CD4-positive, CD25-positive, alpha-beta regulatory T cell (primary cell): Measurements from ENCODE around the gene FEV. TPM values are rescaled to one million over a fixed set of nuclear protein-coding genes. Genes with fewer than 3 reads are reported as not detected.

ENCODE experiments used
- ATAC-seq, 2 donors: fragments of 150-1000 bp; cut with Tn5 transposase; one replicate each; pipeline ENCODE4 v1.10.0; 2021; ENCODE audit warnings: low read depth in 2 of 2, moderate number of reproducible peaks in 2 of 2, moderate library complexity in 1 of 2
- DNase-seq, 3 donors: peaks; one replicate each; pipeline versions ENCODE4 v3.0.0 to v3.0.0-alpha.2; 2012 to 2022; ENCODE audit warnings: mixed read lengths in 1 of 3
- H3K27ac ChIP-seq: one replicate; pipeline ENCODE4 v1.7.0; 2013; ENCODE audit warnings: mild to moderate bottlenecking, low read length; ENCODE audit not compliant: insufficient read depth, poor library complexity, severe bottlenecking
- H3K27me3 ChIP-seq: one replicate; pipeline ENCODE4 v1.7.0; 2013; ENCODE audit warnings: low read length; ENCODE audit not compliant: control insufficient read depth, insufficient read depth
- H3K36me3 ChIP-seq: one replicate; pipeline ENCODE4 v1.7.0; 2013; ENCODE audit warnings: mild to moderate bottlenecking, low read length, moderate library complexity; ENCODE audit not compliant: control insufficient read depth, insufficient read depth
- H3K4me1 ChIP-seq: 2 replicates; pipeline ENCODE4 v1.7.0; 2013; ENCODE audit warnings: mild to moderate bottlenecking, low read length; ENCODE audit not compliant: insufficient read depth, control insufficient read depth, poor library complexity, severe bottlenecking
- H3K4me3 ChIP-seq: one replicate; pipeline ENCODE4 v1.7.0; 2013; ENCODE audit warnings: low read depth, mild to moderate bottlenecking, low read length, moderate library complexity
- H3K9me3 ChIP-seq, 2 experiments: 1 replicate in 1 of 2; 2 replicates in 1 of 2; pipeline ENCODE4 v1.7.0; 2013; ENCODE audit warnings: low read length in 2 of 2, mild to moderate bottlenecking in 1 of 2, moderate library complexity in 1 of 2; ENCODE audit not compliant: control insufficient read depth in 2 of 2
- H3K27ac Mint-ChIP-seq, 3 donors: one replicate each; pipeline ENCODE4 v1.8.0; 2020 to 2022; ENCODE audit warnings: mild to moderate bottlenecking in 3 of 3, mixed read lengths in 3 of 3, moderate library complexity in 2 of 3
- H3K27me3 Mint-ChIP-seq: one replicate; pipeline ENCODE4 v1.8.0; 2022; ENCODE audit warnings: mild to moderate bottlenecking, mixed read lengths
- H3K36me3 Mint-ChIP-seq: one replicate; pipeline ENCODE4 v1.8.0; 2020; ENCODE audit warnings: mixed read lengths
- H3K4me1 Mint-ChIP-seq, 4 donors: one replicate each; pipeline ENCODE4 v1.8.0; 2020 to 2022; ENCODE audit warnings: mixed read lengths in 4 of 4, mild to moderate bottlenecking in 1 of 4
- H3K4me3 Mint-ChIP-seq, 4 donors: one replicate each; pipeline ENCODE4 v1.8.0; 2020 to 2022; ENCODE audit warnings: mild to moderate bottlenecking in 4 of 4, mixed read lengths in 4 of 4, moderate library complexity in 3 of 4
- H3K9me3 Mint-ChIP-seq, 7 donors: one replicate each; pipeline ENCODE4 v1.8.0; 2020 to 2022; ENCODE audit warnings: mixed read lengths in 7 of 7, mild to moderate bottlenecking in 3 of 7, moderate library complexity in 2 of 7
- polyA plus RNA-seq, 4 donors: library from polyadenylated mRNA; unstranded; fragments of 300-500 nt; fragmentation: Illumina TruSeq; gene quantifications; one replicate each; pipeline ENCODE4 v1.2.3, GENCODE V29; 2021
- total RNA-seq: library from RNA; stranded (reverse); gene quantifications from one replicate; pipeline ENCODE4 v1.2.3, GENCODE V29; 2022

FEV gene
- total and polyA plus RNA-seq, 5 donors from 2014 or later, result not detected

DNA sequence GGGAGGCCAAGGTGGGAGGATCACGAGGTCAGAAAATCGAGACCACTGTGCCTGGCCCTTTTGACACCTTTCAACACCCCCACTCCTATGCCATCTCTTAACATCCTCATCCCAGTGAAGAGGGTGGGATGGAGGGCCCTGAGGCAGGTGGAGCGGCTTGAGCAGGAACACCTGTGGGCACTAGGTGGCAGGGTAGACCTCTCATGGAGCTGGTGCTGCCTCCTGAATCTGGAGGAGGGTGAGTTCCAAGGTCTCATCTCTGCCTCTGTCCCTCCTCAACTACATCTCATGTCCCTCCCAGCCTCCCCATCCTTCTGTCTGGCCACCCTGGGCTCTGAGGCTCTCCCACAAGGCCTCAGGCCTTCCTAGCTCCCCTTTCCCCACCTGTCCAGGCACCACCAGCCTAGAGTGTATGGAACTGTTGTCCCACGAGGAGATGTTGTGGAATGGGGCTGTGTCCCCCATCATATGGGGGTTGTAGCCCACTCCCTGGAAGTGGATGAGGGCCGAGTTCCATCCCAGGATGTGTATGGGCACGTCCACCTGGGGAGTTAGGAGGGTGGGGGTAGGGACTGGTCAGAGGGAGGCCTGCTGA is 25.3 kb upstream of the FEV start:
- Histone ChIP-seq H3K36me3 (no peaks in the 10 kb centered on the region), H3K4me3 (no peak overlapping the region), H3K4me1 (no peaks in the 10 kb centered on the region), H3K27ac (no peak overlapping the region), H3K9me3 (no peaks in the 10 kb centered on the region), H3K27me3 (no peaks in the 10 kb centered on the region)
- DNase-seq (peak in 1 of 3 donors; percentile 30), ATAC-seq (no peak)
- Mint-ChIP-seq H3K27ac (no peak overlapping the region), H3K4me1 (no peaks in the 10 kb centered on the region), H3K36me3 (no peaks in the 10 kb centered on the region), H3K9me3 (peaks cover 0 to 3% (median 0%) of the 10 kb centered on the region in 7 donors), H3K4me3 (no peak overlapping the region), H3K27me3 (peaks cover 26% of the 10 kb centered on the region)

DNA sequence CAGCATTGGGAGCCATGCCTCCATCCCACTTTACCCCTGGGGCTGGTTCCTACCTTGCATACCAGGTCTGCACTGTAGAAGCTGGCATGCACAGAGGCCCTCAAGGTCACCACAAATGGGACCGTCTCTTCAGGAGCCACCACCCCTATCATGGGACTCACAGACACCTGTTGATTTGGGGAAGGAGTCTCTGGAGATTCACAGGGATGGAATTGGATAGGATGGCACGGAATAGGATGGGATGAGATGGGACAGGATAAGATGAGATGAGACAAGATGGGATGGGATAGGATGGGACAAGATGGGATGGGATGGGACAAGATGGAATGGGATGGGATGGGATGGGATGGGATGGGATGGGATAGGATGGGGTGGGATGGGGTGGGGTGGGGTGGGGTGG is 24.3 kb upstream of the FEV start:
- Histone ChIP-seq H3K9me3 (no peaks in the 10 kb centered on the region), H3K4me1 (no peaks in the 10 kb centered on the region), H3K36me3 (no peaks in the 10 kb centered on the region), H3K4me3 (no peak overlapping the region), H3K27me3 (peaks cover 2% of the 10 kb centered on the region), H3K27ac (no peak overlapping the region)
- peaks cover 32% of the 10 kb centered on the region for H3K27me3 Mint-ChIP-seq
- H3K27ac Mint-ChIP-seq, result no peak overlapping the region
- DNase-seq (no peak), ATAC-seq (no peak)
- no peaks in the 10 kb centered on the region for H3K36me3 Mint-ChIP-seq
- no peak overlapping the region for H3K4me3 Mint-ChIP-seq
- H3K4me1 Mint-ChIP-seq, result no peaks in the 10 kb centered on the region
- H3K9me3 Mint-ChIP-seq, result peaks cover 0 to 2% (median 0%) of the 10 kb centered on the region in 7 donors

DNA sequence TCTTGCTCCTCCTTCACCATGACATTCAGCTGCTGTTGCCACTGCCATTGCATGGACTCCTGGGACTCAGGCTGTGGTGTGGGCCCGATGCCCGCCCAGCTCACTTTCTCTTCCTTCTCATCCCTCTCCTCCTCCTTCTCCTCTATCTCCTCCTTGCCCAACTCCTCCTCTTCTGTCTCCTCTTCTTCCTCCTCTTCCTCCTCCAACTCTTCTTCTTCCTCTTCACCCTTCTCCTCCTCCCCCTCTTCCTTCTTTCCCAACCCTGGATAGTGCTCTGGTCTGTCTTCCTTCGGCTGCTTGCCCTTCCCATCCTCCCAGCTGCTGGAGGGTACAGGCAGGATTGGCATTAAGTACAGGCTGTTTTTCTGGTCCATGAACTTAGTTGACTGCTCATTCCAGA is 19.0 kb upstream of the FEV start:
- Histone ChIP-seq H3K4me1 (peaks cover 19% of the 10 kb centered on the region), H3K27me3 (peaks cover 22% of the 10 kb centered on the region), H3K9me3 (no peaks in the 10 kb centered on the region), H3K36me3 (no peaks in the 10 kb centered on the region), H3K27ac (no peak overlapping the region), H3K4me3 (no peak overlapping the region)
- ATAC-seq (no peak), DNase-seq (no peak)
- H3K36me3 Mint-ChIP-seq, result no peaks in the 10 kb centered on the region
- peaks cover 64% of the 10 kb centered on the region for H3K27me3 Mint-ChIP-seq
- peak overlapping the region in 1 of 4 donors; percentile 74 for H3K4me3 Mint-ChIP-seq
- peaks cover 0 to 2% (median 0%) of the 10 kb centered on the region in 7 donors for H3K9me3 Mint-ChIP-seq
- no peak overlapping the region for H3K27ac Mint-ChIP-seq
- H3K4me1 Mint-ChIP-seq, result peaks cover 0 to 18% (median 5%) of the 10 kb centered on the region in 4 donors

DNA sequence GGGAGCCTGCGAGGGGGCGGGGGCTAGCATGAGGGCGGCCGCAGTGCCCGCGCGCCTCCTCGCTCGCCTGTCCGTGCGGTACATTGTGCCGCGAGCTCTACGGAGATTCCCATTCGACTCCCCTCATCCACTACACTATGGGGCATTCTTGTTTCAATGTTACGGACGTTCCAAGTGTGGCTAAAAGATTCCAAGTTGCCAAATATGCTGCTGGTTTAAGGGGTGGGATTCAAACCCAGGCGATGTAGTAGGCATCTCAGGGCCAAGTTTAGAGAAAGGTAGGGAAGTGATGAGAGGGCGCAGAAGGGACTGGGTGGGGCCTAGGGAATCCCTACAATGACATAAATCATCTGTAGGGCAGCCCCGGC is 18.3 kb upstream of the FEV start:
- ATAC-seq (no peak), DNase-seq (no peak)
- Histone ChIP-seq H3K9me3 (no peaks in the 10 kb centered on the region), H3K4me1 (peaks cover 19% of the 10 kb centered on the region), H3K4me3 (no peak overlapping the region), H3K36me3 (no peaks in the 10 kb centered on the region), H3K27me3 (peaks cover 22% of the 10 kb centered on the region), H3K27ac (no peak overlapping the region)
- Mint-ChIP-seq H3K4me3 (peak overlapping the region in 2 of 4 donors; percentile 44 to 74), H3K9me3 (peaks cover 0 to 2% (median 0%) of the 10 kb centered on the region in 7 donors), H3K27ac (no peak overlapping the region), H3K27me3 (peaks cover 69% of the 10 kb centered on the region), H3K36me3 (no peaks in the 10 kb centered on the region), H3K4me1 (peaks cover 0 to 18% (median 5%) of the 10 kb centered on the region in 4 donors)

DNA sequence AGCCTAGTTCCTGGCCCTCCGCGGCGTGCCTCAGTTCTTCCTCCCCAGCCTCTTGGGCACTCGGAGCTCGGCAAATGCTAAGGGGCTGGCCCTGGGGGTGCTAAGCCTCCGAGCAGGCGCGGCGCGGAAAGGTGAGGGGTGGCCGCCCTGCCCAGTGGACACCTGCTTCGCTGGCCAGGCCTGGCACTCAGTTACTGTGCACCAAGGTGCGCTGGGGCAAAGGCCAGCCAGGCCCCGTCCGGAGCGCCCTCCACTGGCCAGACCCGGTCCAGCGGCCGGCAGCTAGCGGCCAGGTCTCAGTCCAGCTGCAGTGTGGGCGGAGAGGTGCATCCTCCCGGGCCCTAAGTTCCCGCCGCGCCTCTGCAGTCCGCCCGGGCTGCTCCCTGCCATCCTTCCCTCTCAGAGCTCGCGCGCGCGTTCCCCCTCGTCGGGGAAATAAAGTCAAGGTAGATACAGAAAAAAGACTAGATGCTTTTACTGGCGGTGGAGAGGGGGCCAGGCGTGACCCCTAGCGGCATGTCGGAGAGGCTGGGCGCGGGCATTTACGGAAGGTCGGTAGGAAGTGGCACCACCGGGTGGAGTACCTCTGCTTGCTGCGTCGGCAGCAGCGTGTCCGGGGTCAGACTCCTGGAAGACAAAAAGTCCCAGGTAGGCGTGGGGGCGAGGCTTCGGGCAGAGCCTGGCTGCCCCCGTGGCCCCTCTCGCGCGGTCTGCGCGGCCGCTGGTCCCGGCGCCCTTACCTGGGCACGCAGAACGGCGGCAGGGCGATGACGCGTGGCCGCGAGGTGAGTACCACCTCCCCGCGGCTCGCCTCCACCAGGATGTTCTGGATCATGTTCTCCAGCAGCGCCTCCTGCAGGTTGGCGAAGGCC is 17.6 kb upstream of the FEV start:
- no peak overlapping the region for H3K27ac Mint-ChIP-seq
- no peak overlapping the region for H3K27ac ChIP-seq
- H3K4me1 ChIP-seq, result peaks cover 19% of the 10 kb centered on the region
- DNase-seq (peak in 2 of 3 donors; percentile 17 to 31), ATAC-seq (peak; percentile 22 to 37)
- peaks cover 0 to 18% (median 5%) of the 10 kb centered on the region in 4 donors for H3K4me1 Mint-ChIP-seq
- H3K36me3 Mint-ChIP-seq, result no peaks in the 10 kb centered on the region
- peaks cover 69% of the 10 kb centered on the region for H3K27me3 Mint-ChIP-seq
- H3K4me3 Mint-ChIP-seq, result peak overlapping the region; percentile 38 to 83 (median 66)
- no peaks in the 10 kb centered on the region for H3K9me3 ChIP-seq
- peaks cover 25% of the 10 kb centered on the region for H3K27me3 ChIP-seq
- no peaks in the 10 kb centered on the region for H3K36me3 ChIP-seq
- H3K4me3 ChIP-seq, result no peak overlapping the region
- H3K9me3 Mint-ChIP-seq, result peaks cover 0 to 2% (median 0%) of the 10 kb centered on the region in 7 donors

DNA sequence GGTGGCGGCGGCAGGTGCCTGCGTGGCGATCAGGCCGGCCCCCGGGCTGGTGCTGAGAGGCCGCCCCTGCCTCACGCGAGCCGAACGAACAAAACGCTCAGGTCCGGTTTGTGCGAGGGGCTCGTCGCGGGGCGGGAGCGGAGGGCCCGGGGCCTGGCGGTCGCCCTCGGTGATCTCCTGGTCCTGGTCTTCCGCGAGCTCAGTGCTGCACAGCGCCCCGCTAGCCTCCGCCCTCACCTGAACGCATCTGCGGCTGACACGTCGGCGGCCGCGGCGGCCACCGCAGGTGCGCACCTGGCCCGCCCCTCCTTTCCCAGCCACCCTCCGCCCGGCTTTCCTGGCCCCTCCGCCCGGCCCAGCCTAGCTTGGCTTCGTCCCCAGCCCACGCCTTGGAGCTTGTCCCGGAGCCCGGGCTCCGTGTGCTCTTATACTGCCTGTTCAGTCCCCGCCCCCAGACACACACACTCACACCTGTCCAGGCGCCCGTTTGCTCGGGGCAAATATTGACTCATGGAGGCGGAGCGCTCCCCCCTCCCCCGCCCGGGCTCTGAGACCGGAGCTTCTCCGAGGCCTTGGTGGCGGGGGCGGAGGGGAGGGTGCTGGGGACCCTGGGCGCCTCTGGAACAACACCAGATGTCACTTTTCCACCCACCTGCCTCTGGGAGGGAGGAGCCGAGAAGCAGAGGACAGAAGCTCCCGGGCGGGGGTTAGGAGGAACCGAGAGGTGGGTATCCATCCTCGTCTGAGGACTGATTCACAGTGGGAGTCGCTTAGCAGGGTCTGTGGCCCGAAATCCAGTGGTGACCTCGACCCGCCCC is 16.8 kb upstream of the FEV start:
- no peak overlapping the region for H3K27ac Mint-ChIP-seq
- H3K36me3 Mint-ChIP-seq, result no peaks in the 10 kb centered on the region
- Histone ChIP-seq H3K36me3 (no peaks in the 10 kb centered on the region), H3K27ac (no peak overlapping the region), H3K4me1 (peaks cover 19% of the 10 kb centered on the region), H3K9me3 (no peaks in the 10 kb centered on the region), H3K27me3 (peaks cover 25% of the 10 kb centered on the region), H3K4me3 (no peak overlapping the region)
- H3K9me3 Mint-ChIP-seq, result peaks cover 0 to 2% (median 0%) of the 10 kb centered on the region in 7 donors
- H3K4me3 Mint-ChIP-seq, result peak overlapping the region in 2 of 4 donors; percentile 22 to 28
- H3K27me3 Mint-ChIP-seq, result peaks cover 77% of the 10 kb centered on the region
- H3K4me1 Mint-ChIP-seq, result peaks cover 0 to 20% (median 5%) of the 10 kb centered on the region in 4 donors
- DNase-seq, result no peak
- ATAC-seq, result peak in 1 of 2 donors; percentile 8

DNA sequence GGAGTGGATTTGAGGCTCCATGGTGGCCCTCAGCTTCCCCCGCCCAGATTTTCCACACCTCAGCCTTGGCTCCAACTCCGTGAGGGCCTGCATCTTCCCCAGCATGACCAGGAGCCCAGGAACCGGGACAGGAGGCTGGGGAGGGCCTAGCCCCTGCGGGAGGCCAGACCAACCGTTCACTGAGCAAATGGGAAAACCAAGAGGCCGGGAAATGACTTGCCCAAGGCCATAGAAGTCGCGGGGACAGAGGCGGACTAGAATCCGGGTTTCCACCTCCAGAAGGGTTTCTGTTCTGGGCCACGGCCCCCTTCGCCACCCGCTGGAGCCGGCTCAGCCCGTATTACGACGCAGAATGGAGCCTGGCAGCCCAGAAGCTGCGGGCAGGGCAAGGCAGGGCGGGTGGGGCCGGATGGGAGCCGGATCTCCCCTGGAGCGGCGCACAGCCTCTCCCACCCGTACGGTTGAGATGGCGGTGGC is 16.2 kb upstream of the FEV start:
- no peaks in the 10 kb centered on the region for H3K36me3 Mint-ChIP-seq
- peaks cover 22% of the 10 kb centered on the region for H3K4me1 ChIP-seq
- H3K9me3 Mint-ChIP-seq, result peaks cover 0 to 2% (median 0%) of the 10 kb centered on the region in 7 donors
- H3K4me1 Mint-ChIP-seq, result peaks cover 0 to 20% (median 5%) of the 10 kb centered on the region in 4 donors
- no peak for ATAC-seq
- no peak overlapping the region for H3K4me3 ChIP-seq
- H3K4me3 Mint-ChIP-seq, result no peak overlapping the region
- no peak overlapping the region for H3K27ac ChIP-seq
- H3K36me3 ChIP-seq, result no peaks in the 10 kb centered on the region
- H3K27me3 Mint-ChIP-seq, result peaks cover 80% of the 10 kb centered on the region
- peaks cover 25% of the 10 kb centered on the region for H3K27me3 ChIP-seq
- DNase-seq, result no peak
- no peak overlapping the region for H3K27ac Mint-ChIP-seq
- H3K9me3 ChIP-seq, result no peaks in the 10 kb centered on the region
